Mammary epithelial cell (primary cell): ENCODE measurements around the gene RUNX2.

Source experiments
- EZH2 ChIP-seq: IDR thresholded peaks from 2 replicates; pipeline ENCODE4 v1.6.1; 2012; ENCODE audit warnings: low read length, inconsistent platforms, borderline replicate concordance
- TF ChIP-seq, protein P1 (sequence below), 2 donors: IDR thresholded peaks in 1 of 2; conservative IDR thresholded peaks in 1 of 2; 2 replicates each; pipeline ENCODE4 v1.5.1; 2011 to 2012; ENCODE audit warnings: inconsistent platforms in 2 of 2, low read length in 2 of 2, mild to moderate bottlenecking in 2 of 2, control low read depth in 1 of 2, low read depth in 1 of 2; ENCODE audit not compliant: insufficient read depth in 1 of 2; ENCODE audit errors: extremely low read depth in 1 of 2

DNA sequence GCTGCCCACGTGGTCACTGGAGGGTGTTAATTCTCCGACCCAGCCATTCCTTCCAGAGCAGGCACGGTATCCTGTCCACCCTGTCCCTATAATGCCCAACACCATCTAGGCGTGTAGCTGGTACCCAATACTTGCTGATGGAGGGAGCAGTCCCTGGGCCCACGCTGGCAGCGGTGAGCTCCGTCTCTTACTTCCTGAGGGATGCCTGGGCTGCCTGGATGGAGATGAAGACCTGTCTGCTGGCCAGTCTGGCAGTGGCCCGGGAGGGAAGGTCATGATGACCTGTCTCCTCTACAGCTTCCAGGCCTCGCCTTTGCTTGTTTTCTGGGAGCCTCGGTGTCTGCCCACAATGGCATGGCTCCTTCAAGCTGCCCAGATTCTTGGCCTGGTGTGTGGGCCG is 347.5 kb downstream of the RUNX2 start:
- TF ChIP-seq, protein P1, sequence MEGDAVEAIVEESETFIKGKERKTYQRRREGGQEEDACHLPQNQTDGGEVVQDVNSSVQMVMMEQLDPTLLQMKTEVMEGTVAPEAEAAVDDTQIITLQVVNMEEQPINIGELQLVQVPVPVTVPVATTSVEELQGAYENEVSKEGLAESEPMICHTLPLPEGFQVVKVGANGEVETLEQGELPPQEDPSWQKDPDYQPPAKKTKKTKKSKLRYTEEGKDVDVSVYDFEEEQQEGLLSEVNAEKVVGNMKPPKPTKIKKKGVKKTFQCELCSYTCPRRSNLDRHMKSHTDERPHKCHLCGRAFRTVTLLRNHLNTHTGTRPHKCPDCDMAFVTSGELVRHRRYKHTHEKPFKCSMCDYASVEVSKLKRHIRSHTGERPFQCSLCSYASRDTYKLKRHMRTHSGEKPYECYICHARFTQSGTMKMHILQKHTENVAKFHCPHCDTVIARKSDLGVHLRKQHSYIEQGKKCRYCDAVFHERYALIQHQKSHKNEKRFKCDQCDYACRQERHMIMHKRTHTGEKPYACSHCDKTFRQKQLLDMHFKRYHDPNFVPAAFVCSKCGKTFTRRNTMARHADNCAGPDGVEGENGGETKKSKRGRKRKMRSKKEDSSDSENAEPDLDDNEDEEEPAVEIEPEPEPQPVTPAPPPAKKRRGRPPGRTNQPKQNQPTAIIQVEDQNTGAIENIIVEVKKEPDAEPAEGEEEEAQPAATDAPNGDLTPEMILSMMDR (conservative IDR thresholded peaks at IDR 0.05 in 1 of 2, IDR thresholded peaks at IDR 0.05 in 1 of 2; ENCODE audit: extremely low read depth in 1 of 2, insufficient read depth in 1 of 2, low read depth in 1 of 2, low read length in 2 of 2) = no peak
- TF ChIP-seq EZH2 = no peak
